H1 (cell line): Measurements from ENCODE around the gene JOSD1.

ENCODE experiments used
- CBX5 ChIP-seq: fragments of 300-800, 300-1000 bp; sonication (generic); IDR thresholded peaks from 2 replicates; pipeline ENCODE4 v1.7.1; 2016; ENCODE audit warnings: antibody characterized with exemption, low read length, low read depth
- EZH2 ChIP-seq: fragments of 200-600 bp; sonication (generic); IDR thresholded peaks from 2 replicates; pipeline ENCODE4 v1.7.1; 2012; ENCODE audit warnings: low read depth, mild to moderate bottlenecking, moderate library complexity, low read length, inconsistent platforms; ENCODE audit not compliant: severe bottlenecking
- JUND ChIP-seq: IDR thresholded peaks from 2 replicates; pipeline ENCODE4 v1.6.1; 2011; ENCODE audit warnings: mild to moderate bottlenecking, improper control_type of control experiment, low read length
- NRF1 ChIP-seq: IDR thresholded peaks from 2 replicates; pipeline ENCODE4 v1.6.1; 2011; ENCODE audit warnings: mild to moderate bottlenecking, low read depth, low read length, improper control_type of control experiment
- RNF2 ChIP-seq: fragments of 200-900, 300-1000 bp; sonication (generic); IDR thresholded peaks from 2 replicates; pipeline ENCODE4 v1.7.1; 2016; ENCODE audit warnings: borderline replicate concordance, low read depth, mild to moderate bottlenecking, antibody characterized with exemption, low read length; ENCODE audit not compliant: poor library complexity, severe bottlenecking; ENCODE audit errors: missing control alignments
- RXRA ChIP-seq: IDR thresholded peaks from 2 replicates; pipeline ENCODE4 v1.6.1; 2011; ENCODE audit warnings: low read depth, mild to moderate bottlenecking, low read length, moderate library complexity; ENCODE audit not compliant: insufficient read depth
- SRF ChIP-seq: IDR thresholded peaks from 2 replicates; pipeline ENCODE4 v1.6.1; 2011; ENCODE audit warnings: mild to moderate bottlenecking, low read depth, low read length, moderate library complexity
- TF ChIP-seq, protein P1 (sequence below): IDR thresholded peaks from 2 replicates; pipeline ENCODE4 v1.6.1; 2012; ENCODE audit warnings: inconsistent platforms
- TF ChIP-seq, protein P2 (sequence below), 3 experiments: IDR thresholded peaks; 1 replicate in 2 of 3; 2 replicates in 1 of 3; pipeline versions ENCODE4 v1.5.1 to v1.6.1; 2011; ENCODE audit warnings: low read length in 3 of 3, mild to moderate bottlenecking in 3 of 3, inconsistent platforms in 2 of 3, low read depth in 1 of 3, moderate library complexity in 1 of 3; ENCODE audit not compliant: insufficient read depth in 1 of 3; ENCODE audit errors: control extremely low read depth in 1 of 3

DNA sequence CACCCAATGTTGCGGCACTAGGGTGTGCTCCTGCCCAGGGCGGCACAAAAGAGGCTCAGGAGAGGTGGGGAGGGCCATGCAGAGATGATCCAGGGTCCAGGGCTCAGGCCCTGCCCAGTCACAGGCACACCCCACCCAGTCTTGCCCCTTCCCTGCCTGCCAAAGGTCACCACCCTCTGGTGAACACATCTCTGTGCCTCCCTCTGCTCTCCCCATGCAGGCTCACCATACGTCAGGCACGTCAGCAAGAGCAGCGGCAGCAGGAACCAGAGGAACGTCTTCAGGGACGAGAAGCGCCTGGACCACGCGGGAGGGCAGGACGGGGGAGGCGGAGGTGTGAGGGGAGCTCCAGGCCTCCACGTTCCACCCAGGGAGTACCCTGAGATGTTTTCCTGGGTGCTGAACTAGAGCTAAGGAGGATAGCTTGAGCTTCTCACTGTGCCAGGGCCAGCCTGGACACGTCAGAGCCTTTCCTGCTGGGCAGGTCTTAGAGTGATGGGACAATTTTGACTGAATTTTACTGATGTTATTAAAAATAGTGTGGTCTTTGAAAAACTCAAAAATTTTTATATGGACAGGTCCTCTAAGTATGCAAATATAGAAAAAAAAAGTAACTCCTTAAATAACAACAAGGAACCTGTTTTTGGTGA is 47.9 kb upstream of the JOSD1 start:
- TF ChIP-seq, protein P1, sequence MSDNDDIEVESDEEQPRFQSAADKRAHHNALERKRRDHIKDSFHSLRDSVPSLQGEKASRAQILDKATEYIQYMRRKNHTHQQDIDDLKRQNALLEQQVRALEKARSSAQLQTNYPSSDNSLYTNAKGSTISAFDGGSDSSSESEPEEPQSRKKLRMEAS = no peak
- TF ChIP-seq JUND (no peak), EZH2 (no peak), NRF1 (no peak), SRF (no peak), RNF2 (no peak), CBX5 (no peak), RXRA (no peak)
- TF ChIP-seq, protein P2, sequence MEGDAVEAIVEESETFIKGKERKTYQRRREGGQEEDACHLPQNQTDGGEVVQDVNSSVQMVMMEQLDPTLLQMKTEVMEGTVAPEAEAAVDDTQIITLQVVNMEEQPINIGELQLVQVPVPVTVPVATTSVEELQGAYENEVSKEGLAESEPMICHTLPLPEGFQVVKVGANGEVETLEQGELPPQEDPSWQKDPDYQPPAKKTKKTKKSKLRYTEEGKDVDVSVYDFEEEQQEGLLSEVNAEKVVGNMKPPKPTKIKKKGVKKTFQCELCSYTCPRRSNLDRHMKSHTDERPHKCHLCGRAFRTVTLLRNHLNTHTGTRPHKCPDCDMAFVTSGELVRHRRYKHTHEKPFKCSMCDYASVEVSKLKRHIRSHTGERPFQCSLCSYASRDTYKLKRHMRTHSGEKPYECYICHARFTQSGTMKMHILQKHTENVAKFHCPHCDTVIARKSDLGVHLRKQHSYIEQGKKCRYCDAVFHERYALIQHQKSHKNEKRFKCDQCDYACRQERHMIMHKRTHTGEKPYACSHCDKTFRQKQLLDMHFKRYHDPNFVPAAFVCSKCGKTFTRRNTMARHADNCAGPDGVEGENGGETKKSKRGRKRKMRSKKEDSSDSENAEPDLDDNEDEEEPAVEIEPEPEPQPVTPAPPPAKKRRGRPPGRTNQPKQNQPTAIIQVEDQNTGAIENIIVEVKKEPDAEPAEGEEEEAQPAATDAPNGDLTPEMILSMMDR (IDR thresholded peaks at IDR 0.05; ENCODE audit: control extremely low read depth in 1 of 3, insufficient read depth in 1 of 3, low read depth in 1 of 3, low read length in 3 of 3) = no peak
